A673 (cell line): ENCODE results near the gene FLACC1. TPM values are rescaled to one million over a fixed set of nuclear protein-coding genes. Genes with fewer than 3 reads are reported as not detected.

Source experiments
- BruUV-seq: library from RNA; stranded (reverse); fragments of 400-500 nt; replicated peaks from 2 replicates; lab custom pipeline; 2021; lab: Mats Ljungman, UMichigan
- CTCF ChIA-PET: fragments of 300-600 bp; sonication (Branson Sonifier 250); formaldehyde crosslinking; loops from one replicate; lab custom pipeline; 2022; ENCODE audit warnings: antibody characterized with exemption; lab: Charles Lee
- POLR2A ChIA-PET: fragments of 300-600 bp; sonication (Branson Sonifier 250); formaldehyde crosslinking; loops from one replicate; lab custom pipeline; 2022; ENCODE audit warnings: antibody characterized with exemption; ENCODE audit not compliant: low non-redundant PET; lab: Charles Lee
- DNase-seq: peaks from one replicate; pipeline ENCODE4 v3.0.0-alpha.2; 2015; ENCODE audit warnings: low spot score
- H3K27ac ChIP-seq: fragments of 200-600 bp; sonication (generic); 2 replicates; pipeline ENCODE4 v1.5.1; 2016; ENCODE audit warnings: mixed run types, low read depth, mild to moderate bottlenecking, mixed read lengths, antibody characterized with exemption, low read length; ENCODE audit not compliant: poor library complexity, severe bottlenecking
- H3K27me3 ChIP-seq: fragments of 200-600 bp; sonication (generic); replicated peaks from 2 replicates; pipeline ENCODE4 v1.6.1; 2017; ENCODE audit warnings: mixed run types, low read depth, mild to moderate bottlenecking, mixed read lengths, antibody characterized with exemption, low read length; ENCODE audit not compliant: insufficient read depth, poor library complexity
- H3K36me3 ChIP-seq: fragments of 200-600 bp; sonication (generic); 2 replicates; pipeline ENCODE4 v1.6.1; 2016; ENCODE audit warnings: mixed run types, mild to moderate bottlenecking, mixed read lengths, antibody characterized with exemption, low read length; ENCODE audit not compliant: insufficient read depth, poor library complexity, severe bottlenecking
- H3K4me1 ChIP-seq: fragments of 200-600 bp; sonication (generic); 2 replicates; pipeline ENCODE4 v1.6.1; 2017; ENCODE audit warnings: mixed run types, mild to moderate bottlenecking, mixed read lengths, antibody characterized with exemption, low read length; ENCODE audit not compliant: insufficient read depth, poor library complexity, severe bottlenecking
- H3K4me3 ChIP-seq: fragments of 200-600 bp; sonication (generic); 2 replicates; pipeline ENCODE4 v1.5.1; 2016; ENCODE audit warnings: low read depth, mixed run types, mild to moderate bottlenecking, mixed read lengths, low read length; ENCODE audit not compliant: poor library complexity, severe bottlenecking
- H3K9me3 ChIP-seq: fragments of 200-600 bp; sonication (generic); 2 replicates; pipeline ENCODE4 v1.6.1; 2016; ENCODE audit warnings: mixed run types, low read depth, mild to moderate bottlenecking, mixed read lengths, antibody characterized with exemption, low read length; ENCODE audit not compliant: poor library complexity, severe bottlenecking
- CTCF ChIP-seq: fragments of 300-800, 200-600 bp; sonication (generic); conservative IDR thresholded peaks from 2 replicates; pipeline ENCODE4 v1.5.1; 2017; ENCODE audit warnings: low read depth, mild to moderate bottlenecking, antibody characterized with exemption, low read length, moderate library complexity, mixed read lengths
- EZH2 ChIP-seq: fragments of 200-600 bp; sonication (generic); IDR thresholded peaks from 2 replicates; pipeline ENCODE4 v1.6.1; 2017; ENCODE audit warnings: borderline replicate concordance, low read depth, mild to moderate bottlenecking, mixed read lengths, antibody characterized with exemption, low read length; ENCODE audit not compliant: poor library complexity, severe bottlenecking
- intact Hi-C: fragments of 100-400 bp; cut with micrococcal nuclease; formaldehyde crosslinking; loops from one replicate; pipeline ENCODE4 v1.10.0; 2022; ENCODE audit not compliant: unreplicated experiment
- total RNA-seq: library from RNA; stranded (reverse); gene quantifications from 2 replicates; pipeline ENCODE4 v1.2.3, GENCODE V29; 2021

Gene FLACC1
- total RNA-seq, 1 experiment from 2014 or later: 2.4 TPM

GRCh38 chr2:201269764-201270163 is 87.4 kb downstream of the FLACC1 start:
- H3K36me3 ChIP-seq: no peaks in the 10 kb centered on the region
- H3K4me1 ChIP-seq: peaks cover 2% of the 10 kb centered on the region
- no peak overlapping the region for H3K27ac ChIP-seq
- TF ChIP-seq EZH2 (no peak), CTCF (no peak)
- no peak overlapping the region for H3K4me3 ChIP-seq
- H3K27me3 ChIP-seq: no peaks in the 10 kb centered on the region
- ChIA-PET POLR2A (interaction anchor here (0.6 kb wide), 1 partner anchor 35 kb away, joined by 3 read pairs; no protein-coding TSS in a partner anchor), CTCF (no interaction called here)
- intact Hi-C loops: no loop called here
- no peak for DNase-seq
- H3K9me3 ChIP-seq: no peaks in the 10 kb centered on the region
- no TSS peak for BruUV-seq

- Histone ChIP-seq H3K4me3 (no peak overlapping the region), H3K27ac (no peak overlapping the region), H3K4me1 (peaks cover 15% of the 10 kb centered on the region), H3K36me3 (no peaks in the 10 kb centered on the region), H3K9me3 (no peaks in the 10 kb centered on the region), H3K27me3 (no peaks in the 10 kb centered on the region)
- intact Hi-C loops: no loop called here
- no TSS peak for BruUV-seq
- ChIA-PET CTCF (no interaction called here), POLR2A (no interaction called here)
- no peak for DNase-seq
- no peak for TF ChIP-seq CTCF
- TF ChIP-seq EZH2: no peak
Observed at GRCh38 chr2:201267278-201268030, 89.7 kb downstream of the FLACC1 start.

- H3K27ac ChIP-seq: no peak overlapping the region
- no peak for DNase-seq
- no peaks in the 10 kb centered on the region for H3K36me3 ChIP-seq
- no TSS peak for BruUV-seq
- H3K9me3 ChIP-seq: no peaks in the 10 kb centered on the region
- ChIA-PET POLR2A (no interaction called here), CTCF (no interaction called here)
- TF ChIP-seq EZH2 (no peak), CTCF (no peak)
- H3K4me3 ChIP-seq: no peak overlapping the region
- intact Hi-C loops: no loop called here
- no peaks in the 10 kb centered on the region for H3K27me3 ChIP-seq
- H3K4me1 ChIP-seq: peaks cover 15% of the 10 kb centered on the region
Observed at GRCh38 chr2:201266629-201267028, 90.5 kb downstream of the FLACC1 start.
